ENCODE measurements around the gene LHCGR.

Gene LHCGR

DNA sequence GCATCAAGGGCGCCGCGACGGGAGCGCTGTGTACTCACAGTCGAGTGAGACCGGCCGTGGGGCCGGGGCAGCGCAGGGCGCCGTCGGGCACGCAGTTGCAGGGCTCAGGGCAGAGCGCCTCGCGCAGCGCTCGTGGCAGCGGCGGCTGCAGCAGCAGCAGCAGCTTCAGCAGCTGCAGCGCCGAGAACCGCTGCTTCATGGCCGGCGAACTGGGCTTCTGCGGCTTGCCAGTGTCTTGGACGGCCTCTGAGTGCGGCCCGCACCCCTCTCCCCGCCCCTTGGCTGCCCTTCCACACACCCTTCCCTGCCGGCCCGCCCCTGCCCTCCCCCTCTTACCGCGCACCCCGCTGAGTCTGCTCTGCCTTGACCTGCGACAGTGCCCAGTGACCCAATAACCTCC lies at the start of gene LHCGR:
Gene LHCGR, minus strand, starts transcription at position 252 of the 400 bp plus-strand sequence. Its CDS starts 53 bp downstream, at position 199.
- Histone ChIP-seq H3K4me3 (ENCODE audit: low read depth, low read length) (peak within 1 kb of the TSS; percentile 62), H3K9ac (ENCODE audit: low read depth, low read length) (peak within 1 kb of the TSS; percentile 21; the same call in 1 of the 2 replicates), H3K9me3 (ENCODE audit: control insufficient read depth, insufficient read depth, low read length) (no peaks in the 10 kb centered on the region)

DNA sequence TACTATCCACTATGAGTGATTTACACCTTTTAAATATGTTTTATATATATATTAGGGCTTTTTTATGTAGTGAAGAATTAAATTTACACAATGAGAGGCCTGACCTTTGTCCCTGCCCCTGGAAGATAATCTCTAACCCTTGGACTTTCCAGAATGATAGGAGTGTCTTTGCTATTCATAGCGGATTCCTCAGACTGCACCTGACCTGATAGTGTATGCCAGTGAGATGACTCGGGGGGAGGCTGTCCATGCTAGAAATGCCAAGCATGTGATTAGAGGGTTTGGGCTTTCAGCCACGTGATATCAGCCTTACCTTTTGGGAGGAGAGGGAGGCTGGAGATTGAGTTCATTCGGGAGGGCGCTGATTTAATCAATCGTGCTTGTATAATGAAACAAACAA lies 44.1 kb upstream of the LHCGR start:
- no peak overlapping the region for H3K4me3 ChIP-seq (ENCODE audit: low read depth, low read length)
- H3K27ac ChIP-seq (ENCODE audit: low read depth, low read length), result no peak overlapping the region
- H3K27me3 ChIP-seq (ENCODE audit: control insufficient read depth, insufficient read depth, low read length), result no peaks in the 10 kb centered on the region
- H3K9me3 ChIP-seq (ENCODE audit: control insufficient read depth, insufficient read depth, low read length), result no peaks in the 10 kb centered on the region
- H3K4me1 ChIP-seq (ENCODE audit: control insufficient read depth, insufficient read depth, low read length), result no peaks in the 10 kb centered on the region
- H3K9ac ChIP-seq (ENCODE audit: low read depth, low read length), result no peak overlapping the region
- no peaks in the 10 kb centered on the region for H3K36me3 ChIP-seq (ENCODE audit: control insufficient read depth, insufficient read depth, low read length)

More for the DNA sequence above, at the start of gene LHCGR:
- Histone ChIP-seq H3K36me3 (ENCODE audit: control insufficient read depth, insufficient read depth, low read length) (no peaks in the 10 kb centered on the region), H3K27me3 (ENCODE audit: control insufficient read depth, insufficient read depth, low read length) (peaks cover 27% of the 10 kb centered on the region), H3K4me1 (ENCODE audit: control insufficient read depth, insufficient read depth, low read length) (peaks cover 33% of the 10 kb centered on the region), H3K27ac (ENCODE audit: low read depth, low read length) (no peak within 1 kb of the TSS)

DNA sequence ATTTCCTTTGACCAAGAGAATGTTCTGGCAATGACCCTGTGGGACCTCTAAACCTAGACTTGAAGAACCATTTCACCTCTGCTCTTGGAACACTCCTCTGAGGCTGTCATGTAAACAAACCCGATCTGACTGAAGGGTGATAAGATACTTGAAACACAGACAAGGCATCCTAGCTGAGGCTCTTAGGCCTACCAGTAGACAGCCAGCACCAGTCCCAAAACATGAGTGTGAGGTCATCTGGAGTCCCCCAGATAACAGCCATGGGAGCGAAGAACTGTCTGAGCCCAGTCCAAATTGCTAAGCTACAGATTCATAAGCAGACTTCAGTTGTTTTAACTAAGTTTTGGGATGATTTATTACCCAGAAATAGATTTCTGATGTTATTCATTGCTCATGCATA lies 39.5 kb upstream of the LHCGR start:
- H3K27ac ChIP-seq (ENCODE audit: low read depth, low read length), result no peak overlapping the region
- no peak overlapping the region for H3K4me3 ChIP-seq (ENCODE audit: low read depth, low read length)
- no peaks in the 10 kb centered on the region for H3K9me3 ChIP-seq (ENCODE audit: control insufficient read depth, insufficient read depth, low read length)
- no peaks in the 10 kb centered on the region for H3K36me3 ChIP-seq (ENCODE audit: control insufficient read depth, insufficient read depth, low read length)
- H3K27me3 ChIP-seq (ENCODE audit: control insufficient read depth, insufficient read depth, low read length), result no peaks in the 10 kb centered on the region
- no peak overlapping the region for H3K9ac ChIP-seq (ENCODE audit: low read depth, low read length)
- H3K4me1 ChIP-seq (ENCODE audit: control insufficient read depth, insufficient read depth, low read length), result peaks cover 32% of the 10 kb centered on the region

DNA sequence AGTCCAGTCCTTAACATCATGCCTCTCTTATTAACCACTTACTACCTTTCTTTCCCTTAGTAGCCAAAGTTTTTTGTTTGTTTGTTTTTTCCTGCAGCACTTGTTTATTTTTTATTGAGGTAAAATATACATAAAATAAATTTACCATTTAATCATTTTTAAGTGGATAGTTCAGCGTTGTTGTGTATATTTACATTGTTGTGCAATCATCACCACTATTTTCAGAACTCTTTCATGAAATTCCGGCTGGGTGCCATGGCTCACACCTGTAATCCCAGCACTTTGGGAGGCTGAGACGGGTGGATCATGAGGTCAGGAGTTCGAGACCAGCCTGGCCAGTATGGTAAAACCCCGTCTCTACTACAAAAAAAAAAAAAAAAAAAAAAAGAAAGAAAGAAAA lies 38.1 kb upstream of the LHCGR start:
- peaks cover 34% of the 10 kb centered on the region for H3K4me1 ChIP-seq (ENCODE audit: control insufficient read depth, insufficient read depth, low read length)
- H3K4me3 ChIP-seq (ENCODE audit: low read depth, low read length), result no peak overlapping the region
- no peaks in the 10 kb centered on the region for H3K36me3 ChIP-seq (ENCODE audit: control insufficient read depth, insufficient read depth, low read length)
- H3K27me3 ChIP-seq (ENCODE audit: control insufficient read depth, insufficient read depth, low read length), result no peaks in the 10 kb centered on the region
- H3K9me3 ChIP-seq (ENCODE audit: control insufficient read depth, insufficient read depth, low read length), result no peaks in the 10 kb centered on the region
- H3K27ac ChIP-seq (ENCODE audit: low read depth, low read length), result no peak overlapping the region
- H3K9ac ChIP-seq (ENCODE audit: low read depth, low read length), result no peak overlapping the region

DNA sequence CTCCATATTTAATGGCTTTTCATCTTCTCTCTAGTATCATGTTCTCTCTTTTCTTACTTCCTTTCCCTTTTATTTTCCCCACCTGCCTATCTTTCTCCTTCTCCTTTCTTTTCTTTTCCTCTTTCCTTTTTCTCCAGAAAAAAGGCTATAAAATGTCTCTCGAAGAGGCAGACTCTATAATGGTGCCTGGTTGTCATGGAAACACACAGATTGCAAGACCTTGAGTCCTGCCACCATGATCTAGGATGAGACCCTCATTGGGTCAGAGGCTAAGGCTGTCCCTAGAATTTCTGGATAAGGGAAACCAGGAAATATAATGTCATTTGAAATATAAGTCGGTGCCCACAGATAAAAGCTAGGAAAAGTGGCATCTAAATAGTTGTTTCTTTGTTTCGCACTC lies 36.5 kb upstream of the LHCGR start:
- Histone ChIP-seq H3K9ac (ENCODE audit: low read depth, low read length) (no peak overlapping the region), H3K36me3 (ENCODE audit: control insufficient read depth, insufficient read depth, low read length) (no peaks in the 10 kb centered on the region), H3K27ac (ENCODE audit: low read depth, low read length) (no peak overlapping the region), H3K4me1 (ENCODE audit: control insufficient read depth, insufficient read depth, low read length) (peaks cover 34% of the 10 kb centered on the region), H3K9me3 (ENCODE audit: control insufficient read depth, insufficient read depth, low read length) (no peaks in the 10 kb centered on the region), H3K27me3 (ENCODE audit: control insufficient read depth, insufficient read depth, low read length) (no peaks in the 10 kb centered on the region), H3K4me3 (ENCODE audit: low read depth, low read length) (no peak overlapping the region)

DNA sequence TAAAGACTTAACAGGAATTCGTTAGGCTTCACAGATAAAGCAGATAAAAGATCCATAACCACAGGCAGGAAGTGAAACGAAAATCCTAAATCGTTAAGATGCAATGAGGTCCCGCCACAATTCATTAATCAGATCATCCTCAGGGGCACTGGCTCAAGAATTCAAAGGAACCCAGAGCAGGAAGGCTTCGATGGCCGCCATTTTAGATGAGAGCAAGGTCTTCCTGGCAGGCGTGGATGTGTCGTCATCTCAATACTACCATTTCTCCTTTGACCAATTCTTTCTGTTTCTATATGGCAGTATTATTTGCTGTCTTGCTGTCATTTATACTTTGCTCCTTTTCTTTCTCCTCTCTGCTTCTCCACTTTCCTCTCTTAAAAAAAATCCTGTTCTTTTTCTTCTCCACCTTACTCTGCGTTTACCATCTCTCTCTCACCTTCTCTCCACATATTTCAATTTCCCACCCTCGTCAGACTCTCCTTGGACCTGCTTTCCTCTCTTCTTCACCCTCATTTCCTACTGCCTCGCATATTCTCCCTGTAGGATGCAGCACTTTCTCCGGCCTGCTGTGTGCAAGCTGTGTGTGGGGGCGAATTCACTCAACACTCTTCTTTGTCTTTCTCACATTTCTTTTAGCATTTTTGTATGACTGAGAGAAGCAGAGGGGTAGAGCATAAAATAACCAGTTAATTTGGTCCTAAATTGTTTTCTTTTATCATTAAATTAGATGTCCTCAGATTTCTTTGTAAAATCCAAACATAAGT lies 35.1 kb upstream of the LHCGR start:
- Histone ChIP-seq H3K9me3 (ENCODE audit: control insufficient read depth, insufficient read depth, low read length) (no peaks in the 10 kb centered on the region), H3K4me3 (ENCODE audit: low read depth, low read length) (no peak overlapping the region), H3K9ac (ENCODE audit: low read depth, low read length) (no peak overlapping the region), H3K4me1 (ENCODE audit: control insufficient read depth, insufficient read depth, low read length) (peaks cover 34% of the 10 kb centered on the region), H3K27ac (ENCODE audit: low read depth, low read length) (peak overlapping the region; percentile 52), H3K27me3 (ENCODE audit: control insufficient read depth, insufficient read depth, low read length) (no peaks in the 10 kb centered on the region), H3K36me3 (ENCODE audit: control insufficient read depth, insufficient read depth, low read length) (no peaks in the 10 kb centered on the region)

DNA sequence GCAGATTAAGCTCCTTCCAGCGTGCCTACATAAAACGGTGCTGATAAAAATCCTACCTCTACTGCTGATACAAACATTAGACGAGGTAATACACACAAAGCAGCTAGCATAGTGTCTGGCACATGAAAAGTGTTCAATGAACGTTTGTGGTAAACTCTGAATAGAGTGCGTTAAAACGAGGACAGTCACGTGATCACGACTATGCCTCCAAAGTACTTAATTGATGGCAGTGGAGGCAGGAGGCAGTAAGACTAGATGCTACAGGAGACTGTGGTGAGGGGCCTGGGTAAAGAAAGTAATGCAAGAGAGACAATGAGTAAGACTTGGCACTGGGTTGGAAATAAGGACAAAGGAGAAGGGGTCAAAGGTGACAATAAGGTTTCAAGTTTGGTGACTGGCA lies 32.1 kb upstream of the LHCGR start:
- Histone ChIP-seq H3K36me3 (ENCODE audit: control insufficient read depth, insufficient read depth, low read length) (no peaks in the 10 kb centered on the region), H3K27ac (ENCODE audit: low read depth, low read length) (no peak overlapping the region), H3K4me3 (ENCODE audit: low read depth, low read length) (no peak overlapping the region), H3K4me1 (ENCODE audit: control insufficient read depth, insufficient read depth, low read length) (peaks cover 26% of the 10 kb centered on the region), H3K9me3 (ENCODE audit: control insufficient read depth, insufficient read depth, low read length) (no peaks in the 10 kb centered on the region), H3K9ac (ENCODE audit: low read depth, low read length) (no peak overlapping the region), H3K27me3 (ENCODE audit: control insufficient read depth, insufficient read depth, low read length) (no peaks in the 10 kb centered on the region)

DNA sequence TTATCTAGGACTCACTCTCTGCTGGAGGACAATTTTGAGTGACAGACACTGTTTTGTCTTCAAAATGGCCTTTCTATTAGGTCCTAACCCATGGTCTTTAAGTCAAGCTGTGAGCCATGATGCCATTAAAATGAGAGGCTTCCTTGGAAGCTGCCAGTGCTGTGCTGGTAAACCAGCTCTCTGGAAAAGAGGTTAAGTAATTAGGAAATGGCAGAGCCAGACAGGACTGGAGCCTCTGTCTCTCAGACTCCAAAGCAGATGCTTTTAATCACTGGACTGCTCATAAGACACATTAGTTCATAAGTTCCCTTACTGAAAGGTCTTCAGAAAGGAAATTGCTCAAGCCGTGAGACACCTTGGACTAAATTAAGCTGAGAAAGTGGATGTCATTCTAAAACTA lies 25.8 kb upstream of the LHCGR start:
- Histone ChIP-seq H3K4me1 (ENCODE audit: control insufficient read depth, insufficient read depth, low read length) (no peaks in the 10 kb centered on the region), H3K36me3 (ENCODE audit: control insufficient read depth, insufficient read depth, low read length) (no peaks in the 10 kb centered on the region), H3K27me3 (ENCODE audit: control insufficient read depth, insufficient read depth, low read length) (no peaks in the 10 kb centered on the region)

DNA sequence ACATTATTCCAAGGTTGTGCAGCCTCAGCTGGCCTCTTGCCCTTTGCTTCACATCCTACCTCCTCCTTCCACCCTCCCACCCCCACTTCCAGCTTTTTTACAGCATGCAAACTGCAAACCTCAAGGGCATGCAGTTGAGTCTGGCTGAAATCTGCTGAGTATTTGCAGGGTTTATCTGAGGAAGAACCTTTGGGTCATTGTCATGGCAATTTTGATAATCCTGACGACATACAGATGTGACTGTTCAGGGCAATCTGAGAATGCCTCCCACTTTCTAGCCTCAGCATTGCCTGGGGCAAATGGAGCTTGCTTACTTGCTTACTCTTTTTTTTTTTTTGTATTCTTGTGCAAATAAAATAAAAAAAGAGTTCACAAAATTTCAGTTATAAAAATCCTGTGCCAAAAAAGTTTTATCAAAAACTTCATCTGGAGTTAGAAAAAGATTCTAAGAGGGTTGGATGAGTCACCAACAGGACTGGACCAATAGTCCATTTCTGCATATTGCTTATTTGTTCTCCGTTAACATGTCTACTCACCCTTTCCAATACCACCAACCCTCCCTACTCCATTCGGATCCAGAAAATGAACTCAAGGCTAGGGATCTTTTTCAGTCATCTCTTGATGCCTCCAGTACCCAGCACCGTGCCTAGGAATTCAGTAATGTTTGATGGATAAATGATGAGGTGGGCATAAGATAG lies 23.6 kb upstream of the LHCGR start:
- Histone ChIP-seq H3K36me3 (ENCODE audit: control insufficient read depth, insufficient read depth, low read length) (no peaks in the 10 kb centered on the region), H3K9me3 (ENCODE audit: control insufficient read depth, insufficient read depth, low read length) (no peaks in the 10 kb centered on the region), H3K4me3 (ENCODE audit: low read depth, low read length) (no peak overlapping the region), H3K9ac (ENCODE audit: low read depth, low read length) (no peak overlapping the region), H3K4me1 (ENCODE audit: control insufficient read depth, insufficient read depth, low read length) (no peaks in the 10 kb centered on the region), H3K27ac (ENCODE audit: low read depth, low read length) (no peak overlapping the region), H3K27me3 (ENCODE audit: control insufficient read depth, insufficient read depth, low read length) (no peaks in the 10 kb centered on the region)

More for the DNA sequence above, 25.8 kb upstream of the LHCGR start:
- no peaks in the 10 kb centered on the region for H3K9me3 ChIP-seq (ENCODE audit: control insufficient read depth, insufficient read depth, low read length)
- H3K4me3 ChIP-seq (ENCODE audit: low read depth, low read length), result no peak overlapping the region
- H3K27ac ChIP-seq (ENCODE audit: low read depth, low read length), result no peak overlapping the region
- no peak overlapping the region for H3K9ac ChIP-seq (ENCODE audit: low read depth, low read length)

DNA sequence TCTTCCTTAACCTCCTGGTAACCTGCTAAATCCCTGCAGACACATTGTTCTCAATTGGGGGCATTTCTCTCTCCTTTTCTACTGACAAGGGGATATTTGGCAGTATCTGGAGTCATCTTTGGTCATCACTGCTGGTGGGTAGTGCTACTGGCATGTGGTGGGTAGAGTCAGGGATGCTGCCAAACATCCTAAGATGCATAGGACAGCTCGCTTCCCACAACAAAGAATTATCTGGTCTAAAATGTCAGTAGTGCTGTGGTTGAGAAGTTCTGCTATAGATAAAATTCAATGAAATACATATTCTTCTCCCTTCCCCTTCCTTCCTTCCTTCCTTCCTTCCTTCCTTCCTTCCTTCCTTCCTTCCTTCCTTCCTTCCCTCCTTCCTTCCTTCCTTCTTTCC lies 18.7 kb upstream of the LHCGR start:
- H3K27me3 ChIP-seq (ENCODE audit: control insufficient read depth, insufficient read depth, low read length), result no peaks in the 10 kb centered on the region
- no peak overlapping the region for H3K4me3 ChIP-seq (ENCODE audit: low read depth, low read length)
- no peak overlapping the region for H3K27ac ChIP-seq (ENCODE audit: low read depth, low read length)
- H3K9ac ChIP-seq (ENCODE audit: low read depth, low read length), result no peak overlapping the region
- no peaks in the 10 kb centered on the region for H3K4me1 ChIP-seq (ENCODE audit: control insufficient read depth, insufficient read depth, low read length)
- no peaks in the 10 kb centered on the region for H3K9me3 ChIP-seq (ENCODE audit: control insufficient read depth, insufficient read depth, low read length)
- no peaks in the 10 kb centered on the region for H3K36me3 ChIP-seq (ENCODE audit: control insufficient read depth, insufficient read depth, low read length)

DNA sequence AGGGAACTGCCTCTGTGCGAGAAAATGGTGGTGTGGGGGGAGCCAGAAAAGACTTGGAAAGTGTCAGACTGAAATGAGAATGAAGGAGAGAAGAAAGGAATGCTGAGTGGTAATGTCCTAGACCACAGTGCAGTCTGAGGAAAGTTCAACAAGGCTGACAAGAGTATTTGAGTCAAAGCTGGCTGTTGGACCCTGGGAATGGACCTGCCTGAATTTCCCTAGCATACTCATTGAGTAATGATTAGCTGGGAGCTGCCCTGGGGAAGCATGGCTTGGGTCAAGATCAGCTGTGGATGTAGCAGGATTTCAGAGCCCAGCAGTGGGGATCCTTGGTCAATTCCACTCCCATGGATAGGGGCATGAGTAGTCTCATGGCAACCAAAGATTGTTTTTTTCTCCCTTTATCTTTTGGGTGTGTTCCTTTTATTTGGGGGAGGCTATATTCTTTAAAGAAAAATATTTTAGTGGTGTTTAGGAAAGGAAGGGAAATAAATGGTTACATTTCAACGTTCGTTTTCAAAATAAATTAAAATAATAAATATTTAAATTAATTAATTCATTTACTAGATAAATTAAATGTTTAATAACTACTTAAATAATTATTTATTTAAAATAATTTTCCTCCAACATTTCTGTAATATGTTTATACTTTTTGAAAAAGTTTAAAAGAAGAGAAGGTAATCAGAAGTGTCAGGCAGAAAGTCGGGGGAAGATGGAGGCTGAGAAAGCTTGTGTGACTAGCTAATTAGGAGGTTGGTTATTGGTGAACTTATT lies 15.9 kb upstream of the LHCGR start:
- Histone ChIP-seq H3K9ac (ENCODE audit: low read depth, low read length) (no peak overlapping the region), H3K9me3 (ENCODE audit: control insufficient read depth, insufficient read depth, low read length) (no peaks in the 10 kb centered on the region), H3K4me3 (ENCODE audit: low read depth, low read length) (no peak overlapping the region), H3K4me1 (ENCODE audit: control insufficient read depth, insufficient read depth, low read length) (peaks cover 9% of the 10 kb centered on the region), H3K27ac (ENCODE audit: low read depth, low read length) (no peak overlapping the region), H3K27me3 (ENCODE audit: control insufficient read depth, insufficient read depth, low read length) (no peaks in the 10 kb centered on the region), H3K36me3 (ENCODE audit: control insufficient read depth, insufficient read depth, low read length) (no peaks in the 10 kb centered on the region)

All from HUES48 (cell line).